ENCODE results near the gene DUSP22.

DUSP22 gene

GRCh38 chr6:398558-399078 is 106.3 kb downstream of the DUSP22 start:
- no peak for DNase-seq

- no peak for DNase-seq
These were observed 107.7 kb downstream of the DUSP22 start for GRCh38 chr6:399785-400534.

GRCh38 chr6:400815-401214 is 108.5 kb downstream of the DUSP22 start:
- DNase-seq: no peak
